ENCODE measurements around the gene CLDN12. TPM values are rescaled to one million over a fixed set of nuclear protein-coding genes. Genes with fewer than 3 reads are reported as not detected.

The CLDN12 gene
- total and polyA plus RNA-seq, 2 of the 13 experiments (the other 11 are each of a cell fraction or from before 2014, with no cell fraction given): 44.1 to 114 TPM

DNA sequence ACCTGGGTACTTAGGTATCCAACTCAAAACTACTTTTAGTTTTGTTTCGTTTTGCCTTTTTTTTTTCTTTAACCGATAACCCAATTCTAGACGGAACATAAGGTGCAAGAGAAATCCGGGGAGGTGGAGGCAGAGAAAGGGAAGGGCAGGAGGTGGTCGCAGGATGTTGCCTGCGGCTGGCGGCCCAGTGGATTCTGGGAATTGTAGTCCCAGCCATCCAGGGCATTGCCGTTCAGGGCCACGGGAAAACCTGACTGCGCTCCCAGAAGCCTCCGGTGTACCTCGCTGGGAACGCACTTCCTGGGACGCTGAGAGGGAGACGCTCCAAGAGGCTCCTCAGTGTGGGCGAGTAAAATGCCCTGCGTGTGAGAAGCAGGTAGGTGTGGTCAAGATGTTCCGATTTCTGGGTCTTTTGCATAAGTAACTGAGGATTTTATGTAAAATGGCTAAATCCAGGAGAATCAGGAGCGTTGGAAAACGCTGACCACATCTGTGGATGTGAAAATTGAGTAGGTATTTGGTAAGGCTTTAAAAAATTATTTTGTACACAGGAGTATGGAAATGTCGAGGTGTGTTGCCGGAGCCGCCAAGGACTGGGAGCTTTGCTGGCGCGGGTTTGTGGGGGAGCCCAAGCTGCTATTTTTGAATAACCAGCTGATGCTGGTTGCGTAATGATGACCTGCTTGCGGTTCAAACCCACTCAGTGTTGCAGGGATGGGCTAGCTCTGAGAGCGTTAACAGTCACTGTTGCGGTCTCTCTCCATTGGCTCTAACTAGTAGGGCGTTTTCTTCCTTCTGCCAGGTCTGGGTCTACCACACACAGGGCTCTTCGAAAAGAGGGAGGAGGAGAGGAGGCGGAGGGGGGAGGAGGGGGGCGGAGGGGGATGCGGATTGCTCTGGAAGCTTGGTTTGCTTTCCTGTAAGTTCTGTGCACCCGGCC, at the start of gene CLDN12 (continued):
- TF ChIP-seq HNF1A (IDR thresholded peaks at IDR 0.05; ENCODE audit: low read depth) (0 out of 2 replicates have a peak, but pooled peaks have one; percentile 20), HNF1A (CRISPR knock-in tag; IDR thresholded peaks at IDR 0.05; ENCODE audit: borderline replicate concordance) (peak; percentile 25; the same call in 1 of the 2 replicates), RNF2 (conservative IDR thresholded peaks at IDR 0.05; ENCODE audit: low read depth) (no peak), ZNF17 (CRISPR knock-in tag; IDR thresholded peaks at IDR 0.05) (no peak), GATA4 (IDR thresholded peaks at IDR 0.05; ENCODE audit: borderline replicate concordance, low read depth) (no peak), SNAPC5 (CRISPR knock-in tag; IDR thresholded peaks at IDR 0.05; ENCODE audit: borderline replicate concordance) (no peak), SMARCE1 (IDR thresholded peaks at IDR 0.05; ENCODE audit: borderline replicate concordance) (no peak), ATF5 (CRISPR knock-in tag; IDR thresholded peaks at IDR 0.05; ENCODE audit: low read depth) (no peak; the same call in 1 of the 2 replicates), ATF2 (CRISPR knock-in tag; IDR thresholded peaks at IDR 0.05) (peak; percentile 73; the same call in 1 of the 2 replicates), ZNF24 (IDR thresholded peaks at IDR 0.05) (no peak), POGZ (CRISPR knock-in tag; IDR thresholded peaks at IDR 0.05) (peak; percentile 78), ZNF280D (CRISPR knock-in tag; IDR thresholded peaks at IDR 0.05) (no peak), FOSL1 (CRISPR knock-in tag; IDR thresholded peaks at IDR 0.05; ENCODE audit: borderline replicate concordance) (no peak), NCOA2 (CRISPR knock-in tag; IDR thresholded peaks at IDR 0.05) (0 out of 2 replicates have a peak, but pooled peaks have one; percentile 19), NFIC (IDR thresholded peaks at IDR 0.05; ENCODE audit: low read length) (no peak)
- TF ChIP-seq, protein P1, sequence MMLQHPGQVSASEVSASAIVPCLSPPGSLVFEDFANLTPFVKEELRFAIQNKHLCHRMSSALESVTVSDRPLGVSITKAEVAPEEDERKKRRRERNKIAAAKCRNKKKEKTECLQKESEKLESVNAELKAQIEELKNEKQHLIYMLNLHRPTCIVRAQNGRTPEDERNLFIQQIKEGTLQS (CRISPR knock-in tag; IDR thresholded peaks at IDR 0.05): no peak
- TF ChIP-seq, protein P2, sequence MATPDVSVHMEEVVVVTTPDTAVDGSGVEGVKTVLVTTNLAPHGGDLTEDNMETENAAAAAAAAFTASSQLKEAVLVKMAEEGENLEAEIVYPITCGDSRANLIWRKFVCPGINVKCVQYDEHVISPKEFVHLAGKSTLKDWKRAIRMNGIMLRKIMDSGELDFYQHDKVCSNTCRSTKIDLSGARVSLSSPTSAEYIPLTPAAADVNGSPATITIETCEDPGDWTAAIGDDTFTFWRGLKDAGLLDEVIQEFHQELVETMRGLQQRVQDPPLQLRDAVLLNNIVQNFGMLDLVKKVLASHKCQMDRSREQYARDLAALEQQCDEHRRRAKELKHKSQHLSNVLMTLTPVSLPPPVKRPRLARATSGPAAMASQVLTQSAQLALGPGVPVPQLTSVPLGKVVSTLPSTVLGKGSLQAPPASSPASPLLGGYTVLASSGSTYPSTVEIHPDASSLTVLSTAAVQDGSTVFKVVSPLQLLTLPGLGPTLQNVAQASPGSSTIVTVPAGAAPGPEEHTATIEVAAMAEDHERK (CRISPR knock-in tag; IDR thresholded peaks at IDR 0.05; ENCODE audit: low read depth): peak; percentile 53; the same call in 1 of the 2 replicates

Measured in HepG2 (cell line).